NCI-H82 treated with DMSO at 0.1 percent for 48 hours (cell line): ENCODE results near the gene KCNAB3.
"Not testable (repeated sequence)": the region's sequence is repeated elsewhere in the genome, so short reads cannot be mapped to it uniquely, and the experiment has no call there.

ENCODE experiments used
- DNase-seq: peaks from one replicate; lab custom pipeline; 2025; ENCODE audit not compliant: unreplicated experiment; lab: John Stamatoyannopoulos, UW

The KCNAB3 gene

GRCh38 chr17:7929158-7930023 lies at the start of gene KCNAB3:
TSS of gene KCNAB3 (minus strand) at chr17:7929856. CDS start at chr17:7929435, 421 bp downstream.
- DNase-seq: peak; percentile 77

GRCh38 chr17:7977805-7978204 lies 48.1 kb upstream of the KCNAB3 start:
- DNase-seq: no peak

GRCh38 chr17:7977039-7977438 lies 47.4 kb upstream of the KCNAB3 start:
- no peak for DNase-seq

GRCh38 chr17:7974638-7975131 lies 45.0 kb upstream of the KCNAB3 start:
- no peak for DNase-seq

- no peak for DNase-seq
These were observed 42.6 kb upstream of the KCNAB3 start for GRCh38 chr17:7972131-7972785.

GRCh38 chr17:7971651-7972050 lies 42.0 kb upstream of the KCNAB3 start:
- DNase-seq: no peak

- no peak for DNase-seq
These were observed 39.8 kb upstream of the KCNAB3 start for GRCh38 chr17:7969433-7969832.

GRCh38 chr17:7967751-7968150 lies 38.1 kb upstream of the KCNAB3 start:
- no peak for DNase-seq

- no peak for DNase-seq
These were observed 31.8 kb upstream of the KCNAB3 start for GRCh38 chr17:7961421-7961820.

- DNase-seq: no peak
These were observed 30.0 kb upstream of the KCNAB3 start for GRCh38 chr17:7959503-7960253.

GRCh38 chr17:7956228-7956965 lies 26.7 kb upstream of the KCNAB3 start:
- DNase-seq: no peak

- no peak for DNase-seq
These were observed 26.0 kb upstream of the KCNAB3 start for GRCh38 chr17:7955414-7956227.

- DNase-seq: not testable (repeated sequence)
These were observed 23.6 kb upstream of the KCNAB3 start for GRCh38 chr17:7953266-7953665.

- DNase-seq: no peak
These were observed 21.6 kb upstream of the KCNAB3 start for GRCh38 chr17:7951143-7951792.

GRCh38 chr17:7950578-7950977 lies 20.9 kb upstream of the KCNAB3 start:
- no peak for DNase-seq

GRCh38 chr17:7947651-7948050 lies 18.0 kb upstream of the KCNAB3 start:
- no peak for DNase-seq

- no peak for DNase-seq
These were observed 16.8 kb upstream of the KCNAB3 start for GRCh38 chr17:7946441-7946840.

GRCh38 chr17:7945651-7946050 lies 16.0 kb upstream of the KCNAB3 start:
- DNase-seq: no peak

- DNase-seq: no peak
These were observed 14.7 kb upstream of the KCNAB3 start for GRCh38 chr17:7944326-7944725.
